Pulmonary artery endothelial cell (primary cell): ENCODE data around the gene PTCH2. TPM values are rescaled to one million over a fixed set of nuclear protein-coding genes. Genes with fewer than 3 reads are reported as not detected.
A peak's percentile ranks its signal among the peaks of the same experiment; 100 is the strongest.

Experiments used
- DNase-seq: peaks from one replicate; pipeline ENCODE4 v3.0.0-alpha.2; 2011; ENCODE audit warnings: low read depth, low spot score
- total RNA-seq: library from RNA; depleted of rRNA; stranded (reverse); fragments of >200 nt; gene quantifications from 2 replicates; pipeline ENCODE4 v1.2.3, GENCODE V29; 2014

The PTCH2 gene, protein sequence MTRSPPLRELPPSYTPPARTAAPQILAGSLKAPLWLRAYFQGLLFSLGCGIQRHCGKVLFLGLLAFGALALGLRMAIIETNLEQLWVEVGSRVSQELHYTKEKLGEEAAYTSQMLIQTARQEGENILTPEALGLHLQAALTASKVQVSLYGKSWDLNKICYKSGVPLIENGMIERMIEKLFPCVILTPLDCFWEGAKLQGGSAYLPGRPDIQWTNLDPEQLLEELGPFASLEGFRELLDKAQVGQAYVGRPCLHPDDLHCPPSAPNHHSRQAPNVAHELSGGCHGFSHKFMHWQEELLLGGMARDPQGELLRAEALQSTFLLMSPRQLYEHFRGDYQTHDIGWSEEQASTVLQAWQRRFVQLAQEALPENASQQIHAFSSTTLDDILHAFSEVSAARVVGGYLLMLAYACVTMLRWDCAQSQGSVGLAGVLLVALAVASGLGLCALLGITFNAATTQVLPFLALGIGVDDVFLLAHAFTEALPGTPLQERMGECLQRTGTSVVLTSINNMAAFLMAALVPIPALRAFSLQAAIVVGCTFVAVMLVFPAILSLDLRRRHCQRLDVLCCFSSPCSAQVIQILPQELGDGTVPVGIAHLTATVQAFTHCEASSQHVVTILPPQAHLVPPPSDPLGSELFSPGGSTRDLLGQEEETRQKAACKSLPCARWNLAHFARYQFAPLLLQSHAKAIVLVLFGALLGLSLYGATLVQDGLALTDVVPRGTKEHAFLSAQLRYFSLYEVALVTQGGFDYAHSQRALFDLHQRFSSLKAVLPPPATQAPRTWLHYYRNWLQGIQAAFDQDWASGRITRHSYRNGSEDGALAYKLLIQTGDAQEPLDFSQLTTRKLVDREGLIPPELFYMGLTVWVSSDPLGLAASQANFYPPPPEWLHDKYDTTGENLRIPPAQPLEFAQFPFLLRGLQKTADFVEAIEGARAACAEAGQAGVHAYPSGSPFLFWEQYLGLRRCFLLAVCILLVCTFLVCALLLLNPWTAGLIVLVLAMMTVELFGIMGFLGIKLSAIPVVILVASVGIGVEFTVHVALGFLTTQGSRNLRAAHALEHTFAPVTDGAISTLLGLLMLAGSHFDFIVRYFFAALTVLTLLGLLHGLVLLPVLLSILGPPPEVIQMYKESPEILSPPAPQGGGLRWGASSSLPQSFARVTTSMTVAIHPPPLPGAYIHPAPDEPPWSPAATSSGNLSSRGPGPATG
- total RNA-seq: 0.04 and 0.07 TPM in 2 replicates

GRCh38 chr1:44842862-44843655 is at the start of gene PTCH2:
PTCH2 (minus strand) TSS chr1:44843253; CDS start chr1:44842932, 321 bp downstream.
- DNase-seq: no peak

GRCh38 chr1:44890007-44890406 is 47.0 kb upstream of the PTCH2 start:
- DNase-seq: no peak

- DNase-seq: no peak
Observed at GRCh38 chr1:44885406-44885805, 42.4 kb upstream of the PTCH2 start.

GRCh38 chr1:44884746-44885145 is 41.7 kb upstream of the PTCH2 start:
- DNase-seq: peak; percentile 35

DNA sequence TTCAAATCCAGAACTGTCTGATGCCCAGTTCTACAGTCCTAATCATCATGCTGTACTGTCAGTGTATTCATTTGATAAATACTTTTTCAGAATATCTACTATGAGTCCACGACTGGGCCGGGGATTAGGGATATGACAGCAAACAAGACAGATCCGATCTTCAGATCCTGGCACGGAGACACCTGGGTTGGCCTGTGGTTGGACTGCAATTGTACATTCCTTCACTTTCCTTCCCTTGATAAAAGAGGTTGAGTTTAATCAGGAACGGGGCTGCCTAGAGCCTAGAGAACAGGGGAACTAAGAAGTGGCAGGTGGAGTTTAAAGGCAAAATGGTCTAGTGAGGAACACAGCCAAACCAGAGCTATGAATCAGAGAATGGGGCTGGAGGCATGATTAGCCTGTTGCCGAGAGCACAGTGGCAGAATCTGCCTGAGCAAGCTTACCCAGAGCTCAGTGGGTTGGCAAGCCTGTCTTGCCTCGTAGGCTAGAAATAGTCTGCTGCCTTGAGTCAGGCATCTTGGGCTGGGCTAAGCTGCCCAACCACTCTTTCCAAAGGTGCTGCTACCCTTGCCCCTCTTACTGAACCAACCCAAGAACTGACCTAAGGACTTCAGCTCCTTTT is 38.1 kb upstream of the PTCH2 start:
- DNase-seq: no peak

GRCh38 chr1:44874155-44874554 is 31.1 kb upstream of the PTCH2 start:
- no peak for DNase-seq

- no peak for DNase-seq
Observed at GRCh38 chr1:44870096-44870495, 27.0 kb upstream of the PTCH2 start.

GRCh38 chr1:44867801-44868200 is 24.7 kb upstream of the PTCH2 start:
- DNase-seq: no peak

DNA sequence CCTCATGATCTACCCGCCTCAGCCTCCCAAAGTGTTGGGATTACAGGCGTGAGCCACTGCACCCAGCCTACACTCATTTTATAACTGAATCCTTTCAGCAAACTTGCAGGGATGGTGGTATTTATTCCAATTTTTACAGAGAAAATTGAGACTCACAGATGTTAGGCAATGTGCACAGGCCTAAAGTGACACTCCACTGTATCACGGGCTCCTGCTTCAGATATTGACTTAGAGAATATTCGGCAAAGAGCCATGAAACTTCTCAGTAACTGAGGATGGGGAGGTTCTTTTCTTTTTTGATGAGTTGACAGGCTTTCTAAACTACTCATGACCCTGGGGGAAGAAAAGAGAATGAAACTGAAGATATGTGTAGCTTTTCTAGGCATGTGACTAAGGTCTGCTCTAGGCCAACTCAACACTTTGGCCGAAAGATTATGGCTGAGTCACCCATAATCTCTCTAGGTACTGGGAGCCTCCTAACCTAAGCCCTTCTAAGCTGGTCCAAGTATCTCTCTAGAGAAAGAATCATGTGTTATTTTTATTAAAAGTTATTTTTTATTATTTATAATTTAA is 19.9 kb upstream of the PTCH2 start:
- DNase-seq: no peak

- no peak for DNase-seq
Observed at GRCh38 chr1:44860891-44861425, 17.9 kb upstream of the PTCH2 start.

DNA sequence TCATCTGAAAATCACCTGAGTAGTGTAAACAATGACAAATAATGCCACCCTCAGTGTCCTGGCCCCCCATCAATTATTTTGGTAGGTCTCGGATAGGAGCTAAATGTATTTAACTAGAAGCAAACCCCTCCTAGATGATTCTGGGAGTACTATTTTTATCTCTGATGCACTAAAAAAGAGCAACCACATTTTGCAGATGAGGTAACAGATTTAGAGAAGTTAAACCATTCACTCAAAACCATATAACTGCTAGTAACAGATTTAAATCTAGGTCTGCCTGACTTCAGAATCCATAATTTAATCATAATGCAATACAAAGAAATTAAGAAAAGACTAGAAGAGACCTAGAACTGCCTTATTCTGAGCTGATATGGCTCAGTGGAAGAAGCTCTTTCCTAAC is 17.3 kb upstream of the PTCH2 start:
- no peak for DNase-seq

DNA sequence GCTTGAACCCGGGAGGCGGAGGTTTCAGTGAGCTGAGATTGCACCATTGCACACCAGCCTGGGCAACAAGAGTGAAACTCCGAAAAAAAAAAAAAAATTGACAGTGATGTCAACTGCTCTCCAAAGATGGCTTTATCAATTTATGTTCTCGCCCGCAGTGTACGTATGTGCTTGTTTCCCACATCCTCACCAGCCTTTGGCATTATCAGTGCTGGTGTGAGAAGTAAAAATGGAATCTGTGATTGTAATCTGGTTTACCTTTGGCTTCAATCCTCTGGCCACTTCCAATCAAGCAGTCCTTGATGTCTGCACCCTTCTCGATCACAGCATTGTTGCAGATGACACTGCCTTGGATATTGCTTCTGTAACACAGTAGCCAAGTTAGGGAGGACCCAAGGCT is 14.4 kb upstream of the PTCH2 start:
- DNase-seq: no peak

DNA sequence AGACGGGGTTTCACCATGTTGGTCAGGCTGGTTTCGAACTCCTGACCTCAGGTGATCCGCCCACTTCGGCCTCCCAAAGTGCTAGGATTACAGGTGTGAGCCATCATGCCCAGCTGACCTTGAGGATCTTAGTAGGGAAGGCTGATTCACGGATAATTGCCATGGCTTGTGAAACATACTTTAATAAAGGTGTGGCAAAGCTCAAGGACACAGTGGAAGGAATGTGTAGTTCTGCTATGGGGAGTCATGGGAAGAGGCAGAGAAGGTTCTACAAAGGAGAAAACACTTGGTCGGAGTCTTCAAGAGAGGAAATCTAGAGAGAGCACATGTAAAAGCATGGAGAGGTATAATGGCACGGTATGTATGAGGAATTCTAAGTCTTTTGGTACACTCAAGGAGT is 12.7 kb upstream of the PTCH2 start:
- DNase-seq: no peak

DNA sequence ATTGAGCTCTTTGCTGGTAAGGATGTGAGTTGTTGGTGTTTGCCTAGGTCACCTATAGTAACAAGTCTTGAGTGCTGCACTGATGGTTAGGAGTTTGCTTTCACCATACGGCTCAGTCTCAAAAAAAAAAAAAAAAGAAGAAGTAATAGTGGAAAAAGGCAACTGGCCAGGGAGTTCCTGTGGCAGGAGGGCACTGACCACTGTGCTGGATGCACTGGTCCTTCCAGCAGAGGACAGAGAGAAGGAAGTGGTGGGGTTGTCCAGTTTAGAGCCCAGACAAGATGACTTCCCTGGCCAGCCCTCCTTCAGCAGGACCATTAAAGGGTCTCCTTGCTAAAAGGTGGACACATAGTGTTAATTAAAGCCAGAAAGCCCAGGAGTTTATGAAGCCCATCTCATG is 11.9 kb upstream of the PTCH2 start:
- no peak for DNase-seq

DNA sequence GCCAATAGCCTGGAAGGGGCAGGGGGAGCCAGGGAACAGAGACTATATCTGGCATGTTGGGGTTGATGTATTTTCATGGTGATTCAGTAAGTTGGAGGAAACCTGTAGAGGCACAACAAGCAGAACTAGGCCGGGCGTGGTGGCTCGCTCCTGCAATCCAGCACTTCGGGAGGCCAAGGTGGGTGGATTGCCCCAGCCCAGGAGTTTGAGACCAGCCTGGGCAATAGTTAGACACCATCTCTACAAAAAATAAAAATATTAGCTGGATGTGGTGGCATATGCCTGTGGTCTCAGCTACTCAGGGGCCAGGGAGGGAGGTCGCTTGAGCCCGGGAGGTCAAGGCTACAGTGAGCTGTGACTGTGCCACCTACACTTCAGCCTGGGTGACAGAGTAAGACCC is 10.1 kb upstream of the PTCH2 start:
- DNase-seq: no peak

- no peak for DNase-seq
Observed at GRCh38 chr1:44851308-44851707, 8.3 kb upstream of the PTCH2 start.

- DNase-seq: no peak
Observed at GRCh38 chr1:44849575-44850132, 6.6 kb upstream of the PTCH2 start.

GRCh38 chr1:44848456-44849181 is 5.6 kb upstream of the PTCH2 start:
- DNase-seq: no peak

DNA sequence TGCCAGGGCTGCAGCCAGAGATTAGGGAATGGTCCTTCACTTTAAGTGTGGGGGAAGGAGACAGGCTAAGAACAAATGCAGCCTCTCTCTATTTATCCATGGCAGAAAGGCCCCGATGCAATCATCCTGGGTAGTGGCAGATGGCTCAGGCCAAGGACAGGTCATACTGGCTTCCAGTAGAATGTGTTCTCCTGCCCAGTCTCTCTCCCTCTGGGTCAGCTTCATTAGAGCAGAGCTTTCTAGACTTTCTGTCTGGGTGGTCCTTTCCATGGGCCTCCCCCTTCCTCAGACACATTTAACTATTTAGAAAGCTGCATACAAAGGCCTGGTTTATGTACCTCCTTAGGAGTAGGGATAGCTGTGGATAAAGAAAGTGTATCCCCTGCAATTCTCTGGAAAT is 4.8 kb upstream of the PTCH2 start:
- DNase-seq: no peak
